HepG2 (cell line): Measurements from ENCODE around the gene HCRT. TPM values are rescaled to one million over a fixed set of nuclear protein-coding genes. Genes with fewer than 3 reads are reported as not detected.
A peak's percentile ranks its signal among the peaks of the same experiment; 100 is the strongest.

Source experiments
- ATAC-seq: fragments of 200-7000 bp; cut with Tn5 transposase; 3 replicates; pipeline ENCODE4 v1.9.1; 2020; ENCODE audit warnings: mild to moderate bottlenecking, moderate library complexity
- BruUV-seq: library from RNA; stranded (reverse); fragments of 400-500 nt; replicated peaks from 2 replicates; lab custom pipeline; 2021; lab: Mats Ljungman, UMichigan
- CTCF ChIA-PET: fragments of 300-600 bp; formaldehyde crosslinking; extraction: SDS; loops from one replicate; lab custom pipeline; 2021; ENCODE audit warnings: low total read pairs, inconsistent platforms, low intra/inter-chr PET ratio; lab: Yijun Ruan, JAX
- POLR2A ChIA-PET: fragments of 350-600 bp; sonication (Branson Sonifier 250); formaldehyde crosslinking; loops from one replicate; lab custom pipeline; 2020; ENCODE audit warnings: antibody characterized with exemption, inconsistent platforms; lab: Yijun Ruan, JAX
- DNase-seq: peaks from one replicate; pipeline ENCODE4 v3.0.0-alpha.2; 2015; ENCODE audit warnings: low spot score
- FAIRE-seq: peaks from 3 replicates; lab custom pipeline; 2011; peaks lifted over from hg19 to GRCh38; lab: Jason Lieb, UNC
- H2AFZ ChIP-seq: one replicate; pipeline ENCODE4 v1.6.1; 2011; ENCODE audit warnings: low read length, inconsistent platforms
- H3K27ac ChIP-seq: fragments of 300-600 bp; 3 replicates; pipeline ENCODE4 v1.8.0; 2011; ENCODE audit warnings: mixed run types, mild to moderate bottlenecking, mixed read lengths, low read length, inconsistent platforms; ENCODE audit not compliant: insufficient read depth; ENCODE audit errors: extremely low read length
- H3K27me3 ChIP-seq, 2 experiments: fragments of 200-600 bp in 1 of 2; 2 replicates in 1 of 2; 3 replicates in 1 of 2; pipeline versions ENCODE4 v1.6.0 to v1.8.0; 2011; ENCODE audit warnings: low read length in 2 of 2, mild to moderate bottlenecking in 2 of 2, moderate library complexity in 2 of 2, inconsistent platforms in 1 of 2; ENCODE audit not compliant: insufficient read depth in 2 of 2, control insufficient read depth in 1 of 2
- H3K36me3 ChIP-seq, 2 experiments: fragments of 200-600 bp in 1 of 2; replicated peaks in 1 of 2; 2 replicates in 1 of 2; 3 replicates in 1 of 2; pipeline versions ENCODE4 v1.5.1 to v1.8.0; 2011; ENCODE audit warnings: low read length in 2 of 2, inconsistent platforms in 1 of 2; ENCODE audit not compliant: insufficient read depth in 2 of 2, control insufficient read depth in 1 of 2
- H3K4me1 ChIP-seq: 2 replicates; pipeline ENCODE4 v1.5.1; 2012; ENCODE audit warnings: low read length, inconsistent platforms; ENCODE audit not compliant: insufficient read depth
- H3K4me2 ChIP-seq: 2 replicates; pipeline ENCODE4 v1.6.0; 2011; ENCODE audit warnings: low read depth, low read length, inconsistent platforms
- H3K4me3 ChIP-seq, 3 experiments: fragments of 200-600 bp in 1 of 3; sonication (generic), shearing (Covaris generic) in 1 of 3; replicated peaks in 1 of 3; 2 replicates each; pipeline ENCODE4 v1.5.1; 2011 to 2016; ENCODE audit warnings: low read length in 3 of 3, inconsistent platforms in 2 of 3, low read depth in 2 of 3, mild to moderate bottlenecking in 2 of 3, control low read depth in 1 of 3, mixed read lengths in 1 of 3; ENCODE audit not compliant: insufficient read depth in 1 of 3
- H3K79me2 ChIP-seq: one replicate; pipeline ENCODE4 v1.6.1; 2011; ENCODE audit warnings: low read length, inconsistent platforms; ENCODE audit not compliant: insufficient read depth
- H3K9ac ChIP-seq: 2 replicates; pipeline ENCODE4 v1.6.0; 2011; ENCODE audit warnings: mild to moderate bottlenecking, low read depth, low read length, inconsistent platforms; ENCODE audit not compliant: insufficient read depth
- H3K9me3 ChIP-seq: 2 replicates; pipeline ENCODE4 v1.5.1; 2012; ENCODE audit warnings: mild to moderate bottlenecking, low read length
- H4K20me1 ChIP-seq: 2 replicates; pipeline ENCODE4 v1.6.0; 2011; ENCODE audit warnings: inconsistent platforms, mild to moderate bottlenecking, low read length, moderate library complexity; ENCODE audit not compliant: insufficient read depth
- EEA1 ChIP-seq: sonication (generic); formaldehyde crosslinking; IDR thresholded peaks from 2 replicates; pipeline ENCODE4 v1.5.1; 2020; ENCODE audit warnings: mild to moderate bottlenecking, missing genetic modification reagents, borderline replicate concordance
- NFE2L1 ChIP-seq: sonication (generic); formaldehyde crosslinking; IDR thresholded peaks from 2 replicates; pipeline ENCODE4 v1.4.0; 2020; ENCODE audit warnings: missing genetic modification reagents, mild to moderate bottlenecking, borderline replicate concordance
- PCBP1 ChIP-seq: fragments of 200-400 bp; formaldehyde crosslinking; IDR thresholded peaks from 2 replicates; pipeline ENCODE4 v1.6.1; 2017; ENCODE audit warnings: mild to moderate bottlenecking, low read depth, low read length, borderline replicate concordance
- SALL1 ChIP-seq: sonication (generic); formaldehyde crosslinking; IDR thresholded peaks from 2 replicates; pipeline ENCODE4 v1.8.0; 2022; ENCODE audit warnings: mild to moderate bottlenecking, missing genetic modification reagents
- ZFX ChIP-seq: sonication (generic); formaldehyde crosslinking; IDR thresholded peaks from 2 replicates; pipeline ENCODE4 v1.4.0; 2020; ENCODE audit warnings: mild to moderate bottlenecking, low read depth, missing genetic modification reagents, moderate library complexity
- WGBS: methylation state at CpG from one replicate; pipeline ENCODE4 v1.1.6; 2017; ENCODE audit warnings: low lambda C conversion rate; 5-methylcytosine and 5-hydroxymethylcytosine counted together
- in situ Hi-C: cut with HindIII; loops from 2 replicates; pipeline ENCODE4 v1.10.0; 2017; ENCODE audit warnings: low pct_unique_long_range_greater_than_20kb; ENCODE audit not compliant: extremely low pct_ligation_motif_present
- intact Hi-C: fragments of 100-400 bp; cut with micrococcal nuclease; formaldehyde crosslinking; loops from one replicate; pipeline ENCODE4 v1.10.0; 2022; ENCODE audit not compliant: unreplicated experiment
- polyA plus RNA-seq, 8 experiments: library from polyadenylated mRNA; depleted of rRNA in 3 of 8; stranded (reverse) in 7 of 8; unstranded in 1 of 8; fragments of >200 nt; fragmentation: Illumina TruSeq in 4 of 8; extraction: Trizol in 4 of 8; gene quantifications; 2 replicates each; pipeline versions ENCODE4 v1.2.1 to v1.2.3, GENCODE V29; 2011 to 2016; ENCODE audit warnings: low read depth in 4 of 8, missing spikeins in 1 of 8, mixed read lengths in 1 of 8; ENCODE audit not compliant: insufficient read depth in 1 of 8
- total RNA-seq, 5 experiments: library from RNA; depleted of rRNA; stranded (reverse); fragments of >200 nt; fragmentation: Illumina TruSeq; extraction: Trizol; gene quantifications; 2 replicates each; pipeline ENCODE4 v1.2.3, GENCODE V29; 2016; ENCODE audit warnings: low read depth in 1 of 5
- TF ChIP-seq, protein P1 (sequence below): IDR thresholded peaks from 2 replicates; pipeline ENCODE4 v1.6.1; 2016; ENCODE audit warnings: low read depth, missing genetic modification reagents, missing compliant biosample characterization
- TF ChIP-seq, protein P2 (sequence below): sonication (generic); formaldehyde crosslinking; IDR thresholded peaks from 2 replicates; pipeline ENCODE4 v1.5.0; 2020; ENCODE audit warnings: mild to moderate bottlenecking, missing genetic modification reagents, borderline replicate concordance

HCRT gene
- total and polyA plus RNA-seq, 2 of the 13 experiments (the other 11 are each of a cell fraction or from before 2014, with no cell fraction given), result not detected

DNA sequence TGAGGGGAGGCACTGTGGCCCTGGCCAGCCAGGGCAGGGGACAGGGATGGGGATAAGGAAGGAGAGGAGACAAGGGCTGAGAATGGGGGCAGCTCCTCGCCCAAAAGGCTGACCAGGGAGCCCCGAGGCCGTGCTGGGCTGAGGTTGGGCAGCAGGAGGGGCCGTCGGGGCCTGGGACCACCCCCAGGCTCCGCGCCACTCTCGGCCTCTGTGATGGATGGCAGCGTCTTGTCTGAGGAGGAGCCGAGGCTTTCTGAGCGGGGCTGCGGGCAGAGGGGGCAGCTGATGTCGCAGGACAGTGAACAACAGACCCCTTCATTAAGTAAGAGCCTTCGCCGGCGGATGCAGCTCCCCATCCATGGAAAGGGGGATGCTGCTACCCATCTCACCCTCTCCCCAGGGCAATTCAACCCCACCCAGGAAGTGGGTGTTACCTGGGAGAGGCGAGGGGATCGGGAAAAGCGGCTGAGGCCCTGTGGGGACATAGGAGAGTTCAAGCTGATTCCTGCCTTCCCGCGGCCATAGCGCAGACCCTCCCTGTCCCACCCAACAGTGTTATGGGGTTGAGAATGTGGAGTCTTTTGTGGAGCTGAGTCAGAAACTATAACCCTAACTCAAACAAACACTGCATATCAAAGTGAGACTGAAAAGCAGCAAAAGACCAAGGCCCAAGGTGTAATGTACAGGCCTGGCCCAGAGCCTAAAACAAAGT is 21.4 kb downstream of the HCRT start:
- TF ChIP-seq, protein P1, sequence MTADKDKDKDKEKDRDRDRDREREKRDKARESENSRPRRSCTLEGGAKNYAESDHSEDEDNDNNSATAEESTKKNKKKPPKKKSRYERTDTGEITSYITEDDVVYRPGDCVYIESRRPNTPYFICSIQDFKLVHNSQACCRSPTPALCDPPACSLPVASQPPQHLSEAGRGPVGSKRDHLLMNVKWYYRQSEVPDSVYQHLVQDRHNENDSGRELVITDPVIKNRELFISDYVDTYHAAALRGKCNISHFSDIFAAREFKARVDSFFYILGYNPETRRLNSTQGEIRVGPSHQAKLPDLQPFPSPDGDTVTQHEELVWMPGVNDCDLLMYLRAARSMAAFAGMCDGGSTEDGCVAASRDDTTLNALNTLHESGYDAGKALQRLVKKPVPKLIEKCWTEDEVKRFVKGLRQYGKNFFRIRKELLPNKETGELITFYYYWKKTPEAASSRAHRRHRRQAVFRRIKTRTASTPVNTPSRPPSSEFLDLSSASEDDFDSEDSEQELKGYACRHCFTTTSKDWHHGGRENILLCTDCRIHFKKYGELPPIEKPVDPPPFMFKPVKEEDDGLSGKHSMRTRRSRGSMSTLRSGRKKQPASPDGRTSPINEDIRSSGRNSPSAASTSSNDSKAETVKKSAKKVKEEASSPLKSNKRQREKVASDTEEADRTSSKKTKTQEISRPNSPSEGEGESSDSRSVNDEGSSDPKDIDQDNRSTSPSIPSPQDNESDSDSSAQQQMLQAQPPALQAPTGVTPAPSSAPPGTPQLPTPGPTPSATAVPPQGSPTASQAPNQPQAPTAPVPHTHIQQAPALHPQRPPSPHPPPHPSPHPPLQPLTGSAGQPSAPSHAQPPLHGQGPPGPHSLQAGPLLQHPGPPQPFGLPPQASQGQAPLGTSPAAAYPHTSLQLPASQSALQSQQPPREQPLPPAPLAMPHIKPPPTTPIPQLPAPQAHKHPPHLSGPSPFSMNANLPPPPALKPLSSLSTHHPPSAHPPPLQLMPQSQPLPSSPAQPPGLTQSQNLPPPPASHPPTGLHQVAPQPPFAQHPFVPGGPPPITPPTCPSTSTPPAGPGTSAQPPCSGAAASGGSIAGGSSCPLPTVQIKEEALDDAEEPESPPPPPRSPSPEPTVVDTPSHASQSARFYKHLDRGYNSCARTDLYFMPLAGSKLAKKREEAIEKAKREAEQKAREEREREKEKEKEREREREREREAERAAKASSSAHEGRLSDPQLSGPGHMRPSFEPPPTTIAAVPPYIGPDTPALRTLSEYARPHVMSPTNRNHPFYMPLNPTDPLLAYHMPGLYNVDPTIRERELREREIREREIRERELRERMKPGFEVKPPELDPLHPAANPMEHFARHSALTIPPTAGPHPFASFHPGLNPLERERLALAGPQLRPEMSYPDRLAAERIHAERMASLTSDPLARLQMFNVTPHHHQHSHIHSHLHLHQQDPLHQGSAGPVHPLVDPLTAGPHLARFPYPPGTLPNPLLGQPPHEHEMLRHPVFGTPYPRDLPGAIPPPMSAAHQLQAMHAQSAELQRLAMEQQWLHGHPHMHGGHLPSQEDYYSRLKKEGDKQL (CRISPR knock-in tag), result no peak
- TF ChIP-seq NFE2L1 (CRISPR knock-in tag) (no peak), PCBP1 (0 out of 2 replicates have a peak, but pooled peaks have one; percentile 29), ZFX (CRISPR knock-in tag) (0 out of 2 replicates have a peak, but pooled peaks have one; percentile 17), SALL1 (no peak), EEA1 (CRISPR knock-in tag) (no peak)
- TF ChIP-seq, protein P2, sequence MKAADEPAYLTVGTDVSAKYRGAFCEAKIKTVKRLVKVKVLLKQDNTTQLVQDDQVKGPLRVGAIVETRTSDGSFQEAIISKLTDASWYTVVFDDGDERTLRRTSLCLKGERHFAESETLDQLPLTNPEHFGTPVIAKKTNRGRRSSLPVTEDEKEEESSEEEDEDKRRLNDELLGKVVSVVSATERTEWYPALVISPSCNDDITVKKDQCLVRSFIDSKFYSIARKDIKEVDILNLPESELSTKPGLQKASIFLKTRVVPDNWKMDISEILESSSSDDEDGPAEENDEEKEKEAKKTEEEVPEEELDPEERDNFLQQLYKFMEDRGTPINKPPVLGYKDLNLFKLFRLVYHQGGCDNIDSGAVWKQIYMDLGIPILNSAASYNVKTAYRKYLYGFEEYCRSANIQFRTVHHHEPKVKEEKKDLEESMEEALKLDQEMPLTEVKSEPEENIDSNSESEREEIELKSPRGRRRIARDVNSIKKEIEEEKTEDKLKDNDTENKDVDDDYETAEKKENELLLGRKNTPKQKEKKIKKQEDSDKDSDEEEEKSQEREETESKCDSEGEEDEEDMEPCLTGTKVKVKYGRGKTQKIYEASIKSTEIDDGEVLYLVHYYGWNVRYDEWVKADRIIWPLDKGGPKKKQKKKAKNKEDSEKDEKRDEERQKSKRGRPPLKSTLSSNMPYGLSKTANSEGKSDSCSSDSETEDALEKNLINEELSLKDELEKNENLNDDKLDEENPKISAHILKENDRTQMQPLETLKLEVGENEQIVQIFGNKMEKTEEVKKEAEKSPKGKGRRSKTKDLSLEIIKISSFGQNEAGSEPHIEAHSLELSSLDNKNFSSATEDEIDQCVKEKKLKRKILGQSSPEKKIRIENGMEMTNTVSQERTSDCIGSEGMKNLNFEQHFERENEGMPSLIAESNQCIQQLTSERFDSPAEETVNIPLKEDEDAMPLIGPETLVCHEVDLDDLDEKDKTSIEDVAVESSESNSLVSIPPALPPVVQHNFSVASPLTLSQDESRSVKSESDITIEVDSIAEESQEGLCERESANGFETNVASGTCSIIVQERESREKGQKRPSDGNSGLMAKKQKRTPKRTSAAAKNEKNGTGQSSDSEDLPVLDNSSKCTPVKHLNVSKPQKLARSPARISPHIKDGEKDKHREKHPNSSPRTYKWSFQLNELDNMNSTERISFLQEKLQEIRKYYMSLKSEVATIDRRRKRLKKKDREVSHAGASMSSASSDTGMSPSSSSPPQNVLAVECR (CRISPR knock-in tag), result 0 out of 2 replicates have a peak, but pooled peaks have one; percentile 9
- TF ChIP-seq, all 625 proteins: peak for 3

More for the DNA sequence above, 21.4 kb downstream of the HCRT start:
- H2AFZ ChIP-seq, result no peak overlapping the region
- no peaks in the 10 kb centered on the region for H3K36me3 ChIP-seq
- no peak overlapping the region for H3K9ac ChIP-seq
- no peak for FAIRE-seq
- intact Hi-C loops, result no loop called here
- ChIA-PET CTCF (no interaction called here), POLR2A (interaction anchor here (2.2 kb wide), 1 partner anchor 10 kb away, joined by 8 read pairs; no protein-coding TSS in a partner anchor)
- no peaks in the 10 kb centered on the region for H3K79me2 ChIP-seq
- H3K27ac ChIP-seq, result no peak overlapping the region
- no peaks in the 10 kb centered on the region for H4K20me1 ChIP-seq
- no peaks in the 10 kb centered on the region for H3K9me3 ChIP-seq
- H3K4me2 ChIP-seq, result peak overlapping the region; percentile 41
- in situ Hi-C loops, result no loop called here
- no peak for DNase-seq
- BruUV-seq, result no TSS peak
- peak overlapping the region in 1 of 3 experiments; percentile 41; a peak in 1 of 6 replicates for H3K4me3 ChIP-seq
- WGBS, result 32% methylated on average over 17 of the region's 22 CpGs
- ATAC-seq, result peak; percentile 7; the same call in 2 of the 3 replicates
- peaks cover 54% of the 10 kb centered on the region for H3K4me1 ChIP-seq
- peaks cover 2 to 9% of the 10 kb centered on the region in 2 experiments; a peak in 2 of 5 replicates for H3K27me3 ChIP-seq
